Measurements from ENCODE around the gene ABCD3.

ABCD3 gene

GRCh38 chr1:94463765-94464330, 45.7 kb downstream of the ABCD3 start:
- in situ Hi-C loops (cut with MboI; ENCODE audit: low pct_unique_long_range_greater_than_20kb, low sequenced_read_pairs, unreplicated experiment): loop anchor here (25.0 kb wide), 1 partner anchor 427 kb away; no protein-coding TSS in a partner anchor
- peak; percentile 25 for DNase-seq (ENCODE audit: low spot score)
- peak; percentile 61 for TF ChIP-seq CTCF (IDR thresholded peaks at IDR 0.05; ENCODE audit: extremely low read depth, insufficient read depth, missing control alignments)

- no peak for TF ChIP-seq CTCF (IDR thresholded peaks at IDR 0.05; ENCODE audit: extremely low read depth, insufficient read depth, missing control alignments)
- in situ Hi-C loops (cut with MboI; ENCODE audit: low pct_unique_long_range_greater_than_20kb, low sequenced_read_pairs, unreplicated experiment): loop anchor here (25.0 kb wide), 1 partner anchor 431 kb away; no protein-coding TSS in a partner anchor
- no peak for DNase-seq (ENCODE audit: low spot score)
Measured at GRCh38 chr1:94468708-94469107, 50.5 kb downstream of the ABCD3 start.

- no peak for DNase-seq (ENCODE audit: low spot score)
- TF ChIP-seq CTCF (IDR thresholded peaks at IDR 0.05; ENCODE audit: extremely low read depth, insufficient read depth, missing control alignments): no peak
- in situ Hi-C loops (cut with MboI; ENCODE audit: low pct_unique_long_range_greater_than_20kb, low sequenced_read_pairs, unreplicated experiment): loop anchor here (10.0 to 25.0 kb wide), 2 partner anchors 334 to 434 kb away; no protein-coding TSS in a partner anchor
Measured at GRCh38 chr1:94471271-94471670, 53.1 kb downstream of the ABCD3 start.

GRCh38 chr1:94475232-94475631, 57.0 kb downstream of the ABCD3 start:
- in situ Hi-C loops (cut with MboI; ENCODE audit: low pct_unique_long_range_greater_than_20kb, low sequenced_read_pairs, unreplicated experiment): loop anchor here (10.0 kb wide), 1 partner anchor 330 kb away; no protein-coding TSS in a partner anchor
- DNase-seq (ENCODE audit: low spot score): no peak

GRCh38 chr1:94479682-94480081, 61.5 kb downstream of the ABCD3 start:
- no peak for TF ChIP-seq CTCF (IDR thresholded peaks at IDR 0.05; ENCODE audit: extremely low read depth, insufficient read depth, missing control alignments)
- no peak for DNase-seq (ENCODE audit: low spot score)
- in situ Hi-C loops (cut with MboI; ENCODE audit: low pct_unique_long_range_greater_than_20kb, low sequenced_read_pairs, unreplicated experiment): loop anchor here (10.0 kb wide), 1 partner anchor 325 kb away; no protein-coding TSS in a partner anchor

More at GRCh38 chr1:94475232-94475631, 57.0 kb downstream of the ABCD3 start:
- no peak for TF ChIP-seq CTCF (IDR thresholded peaks at IDR 0.05; ENCODE audit: extremely low read depth, insufficient read depth, missing control alignments)

GRCh38 chr1:94481473-94481933, 63.3 kb downstream of the ABCD3 start:
- DNase-seq (ENCODE audit: low spot score): peak; percentile 48
- peak; percentile 78 for TF ChIP-seq CTCF (IDR thresholded peaks at IDR 0.05; ENCODE audit: extremely low read depth, insufficient read depth, missing control alignments)
- in situ Hi-C loops (cut with MboI; ENCODE audit: low pct_unique_long_range_greater_than_20kb, low sequenced_read_pairs, unreplicated experiment): no loop called here
